PC-9 (cell line): ENCODE results near the gene IL4R. TPM values are rescaled to one million over a fixed set of nuclear protein-coding genes. Genes with fewer than 3 reads are reported as not detected.

Source experiments
- BruUV-seq: library from RNA; stranded (reverse); fragments of 400-500 nt; replicated peaks from 2 replicates; lab custom pipeline; 2021; lab: Mats Ljungman, UMichigan
- CTCF ChIA-PET: fragments of 300-600 bp; sonication (Branson Sonifier 250); formaldehyde crosslinking; loops from one replicate; lab custom pipeline; 2022; ENCODE audit warnings: antibody characterized with exemption; lab: Charles Lee
- POLR2A ChIA-PET: fragments of 300-600 bp; sonication (Branson Sonifier 250); formaldehyde crosslinking; loops from one replicate; lab custom pipeline; 2022; ENCODE audit warnings: antibody characterized with exemption; ENCODE audit not compliant: unreplicated experiment; lab: Charles Lee
- DNase-seq, 2 experiments: peaks; one replicate each; pipeline versions ENCODE4 v3.0.0 to v3.0.0-alpha.2; 2015 to 2022; ENCODE audit warnings: mixed read lengths in 1 of 2
- H2AFZ ChIP-seq: fragments of 200-600 bp; sonication (generic); 2 replicates; pipeline ENCODE4 v1.8.1; 2017; ENCODE audit warnings: antibody characterized with exemption
- H3F3A ChIP-seq: fragments of 200-600 bp; sonication (generic); 2 replicates; pipeline ENCODE4 v1.8.1; 2017; ENCODE audit warnings: antibody characterized with exemption, mild to moderate bottlenecking, low read depth; ENCODE audit not compliant: insufficient read depth
- H3K27ac ChIP-seq: fragments of 200-600 bp; sonication (generic); 2 replicates; pipeline ENCODE4 v1.6.1; 2016; ENCODE audit warnings: mixed run types
- H3K27me3 ChIP-seq: fragments of 200-600 bp; sonication (generic); 2 replicates; pipeline ENCODE4 v1.6.1; 2016; ENCODE audit warnings: low read depth, mixed run types; ENCODE audit not compliant: insufficient read depth
- H3K36me3 ChIP-seq: fragments of 200-600 bp; sonication (generic); 2 replicates; pipeline ENCODE4 v1.6.1; 2016; ENCODE audit warnings: low read depth, mixed run types
- H3K4me1 ChIP-seq: fragments of 200-600 bp; sonication (generic); replicated peaks from 2 replicates; pipeline ENCODE4 v1.6.1; 2016; ENCODE audit warnings: mixed run types; ENCODE audit not compliant: insufficient read depth
- H3K4me2 ChIP-seq: fragments of 200-600 bp; sonication (generic); 2 replicates; pipeline ENCODE4 v1.6.1; 2017; ENCODE audit warnings: mixed run types
- H3K4me3 ChIP-seq: fragments of 200-600 bp; sonication (generic); 2 replicates; pipeline ENCODE4 v1.6.1; 2016; ENCODE audit warnings: mixed run types
- H3K79me2 ChIP-seq: fragments of 200-600 bp; sonication (generic); 2 replicates; pipeline ENCODE4 v1.6.1; 2017; ENCODE audit warnings: low read depth, mixed run types
- H3K9me2 ChIP-seq: fragments of 200-600 bp; sonication (generic); 2 replicates; pipeline ENCODE4 v1.8.1; 2017; ENCODE audit warnings: mild to moderate bottlenecking; ENCODE audit not compliant: insufficient read depth
- H3K9me3 ChIP-seq: fragments of 200-600 bp; sonication (generic); 2 replicates; pipeline ENCODE4 v1.8.1; 2016; ENCODE audit warnings: low read depth; ENCODE audit not compliant: insufficient read depth
- H4K20me1 ChIP-seq: fragments of 200-600 bp; sonication (generic); 2 replicates; pipeline ENCODE4 v1.8.1; 2017; ENCODE audit not compliant: insufficient read depth
- EZH2 ChIP-seq: fragments of 200-600 bp; sonication (generic); IDR thresholded peaks from 2 replicates; pipeline ENCODE4 v1.8.0; 2017; ENCODE audit warnings: antibody characterized with exemption, low read depth
- intact Hi-C: fragments of 100-400 bp; cut with micrococcal nuclease; formaldehyde crosslinking; loops from one replicate; pipeline ENCODE4 v1.10.0; 2022; ENCODE audit not compliant: unreplicated experiment
- total RNA-seq: library from RNA; stranded (reverse); gene quantifications from 2 replicates; pipeline ENCODE4 v1.2.3, GENCODE V29; 2021
- TF ChIP-seq, protein P1 (sequence below): fragments of 200-600 bp; sonication (generic); conservative IDR thresholded peaks from 2 replicates; pipeline ENCODE4 v1.6.1; 2017; ENCODE audit warnings: mixed run types, antibody characterized with exemption, mild to moderate bottlenecking, moderate library complexity

IL4R gene
- total RNA-seq, 1 experiment from 2014 or later = 76.5 TPM

DNA sequence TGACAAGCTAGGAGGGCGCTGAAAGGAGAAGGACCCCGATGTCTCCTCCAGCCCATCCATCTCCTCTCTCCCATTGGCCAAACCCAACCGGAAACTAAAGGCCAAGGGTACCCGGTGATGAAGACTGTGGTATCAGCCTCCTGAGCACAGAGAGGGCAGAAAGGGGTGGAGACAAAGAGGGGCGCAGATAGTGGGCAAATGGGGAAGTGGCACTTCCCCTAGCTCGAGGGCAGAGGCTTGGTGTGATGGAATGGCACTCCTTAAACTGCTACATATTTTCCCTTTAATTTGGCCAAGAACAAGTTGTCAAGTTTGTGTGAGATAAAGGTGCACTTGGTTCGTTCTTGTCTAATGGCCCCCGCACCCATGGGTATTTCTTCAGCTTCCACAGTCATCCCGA is 27.8 kb downstream of the IL4R start:
- H2AFZ ChIP-seq = no peak overlapping the region
- H3K27me3 ChIP-seq = no peaks in the 10 kb centered on the region
- no TSS peak for BruUV-seq
- ChIA-PET CTCF (no interaction called here), POLR2A (interaction anchor here (0.6 kb wide), 1 partner anchor 26 kb away, joined by 6 read pairs; no protein-coding TSS in a partner anchor)
- H3K36me3 ChIP-seq = peaks cover 34% of the 10 kb centered on the region
- peaks cover 16% of the 10 kb centered on the region; the same call in 1 of the 2 replicates for H3K79me2 ChIP-seq
- no peaks in the 10 kb centered on the region for H3K4me1 ChIP-seq
- H3K27ac ChIP-seq = no peak overlapping the region
- intact Hi-C loops = no loop called here
- H4K20me1 ChIP-seq = no peaks in the 10 kb centered on the region; the same call in 1 of the 2 replicates
- no peak for DNase-seq
- H3F3A ChIP-seq = 0 out of 2 replicates have a peak, but pooled peaks cover 3% of the 10 kb centered on the region
- no peak for TF ChIP-seq EZH2
- TF ChIP-seq, protein P1, sequence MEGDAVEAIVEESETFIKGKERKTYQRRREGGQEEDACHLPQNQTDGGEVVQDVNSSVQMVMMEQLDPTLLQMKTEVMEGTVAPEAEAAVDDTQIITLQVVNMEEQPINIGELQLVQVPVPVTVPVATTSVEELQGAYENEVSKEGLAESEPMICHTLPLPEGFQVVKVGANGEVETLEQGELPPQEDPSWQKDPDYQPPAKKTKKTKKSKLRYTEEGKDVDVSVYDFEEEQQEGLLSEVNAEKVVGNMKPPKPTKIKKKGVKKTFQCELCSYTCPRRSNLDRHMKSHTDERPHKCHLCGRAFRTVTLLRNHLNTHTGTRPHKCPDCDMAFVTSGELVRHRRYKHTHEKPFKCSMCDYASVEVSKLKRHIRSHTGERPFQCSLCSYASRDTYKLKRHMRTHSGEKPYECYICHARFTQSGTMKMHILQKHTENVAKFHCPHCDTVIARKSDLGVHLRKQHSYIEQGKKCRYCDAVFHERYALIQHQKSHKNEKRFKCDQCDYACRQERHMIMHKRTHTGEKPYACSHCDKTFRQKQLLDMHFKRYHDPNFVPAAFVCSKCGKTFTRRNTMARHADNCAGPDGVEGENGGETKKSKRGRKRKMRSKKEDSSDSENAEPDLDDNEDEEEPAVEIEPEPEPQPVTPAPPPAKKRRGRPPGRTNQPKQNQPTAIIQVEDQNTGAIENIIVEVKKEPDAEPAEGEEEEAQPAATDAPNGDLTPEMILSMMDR = no peak
- no peak overlapping the region for H3K4me2 ChIP-seq
- H3K9me3 ChIP-seq = no peaks in the 10 kb centered on the region
- H3K9me2 ChIP-seq = no peaks in the 10 kb centered on the region
- H3K4me3 ChIP-seq = no peak overlapping the region

DNA sequence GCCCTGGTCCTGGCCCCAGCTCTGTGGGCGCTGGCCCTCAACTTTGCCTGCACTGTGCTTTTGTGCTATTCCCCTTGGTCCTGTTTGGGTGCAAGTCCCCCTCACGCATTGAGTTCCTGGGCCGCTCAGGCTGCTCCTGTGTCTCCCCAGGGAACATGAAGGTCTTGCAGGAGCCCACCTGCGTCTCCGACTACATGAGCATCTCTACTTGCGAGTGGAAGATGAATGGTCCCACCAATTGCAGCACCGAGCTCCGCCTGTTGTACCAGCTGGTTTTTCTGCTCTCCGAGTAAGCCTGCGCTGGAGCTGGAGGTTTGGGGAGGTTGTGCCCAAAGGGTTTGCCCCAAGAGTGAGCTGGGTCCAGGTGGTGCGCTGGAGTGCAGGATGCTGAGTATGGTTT is 28.2 kb downstream of the IL4R start:
- Histone ChIP-seq H3F3A (0 out of 2 replicates have a peak, but pooled peaks cover 3% of the 10 kb centered on the region), H4K20me1 (no peaks in the 10 kb centered on the region; the same call in 1 of the 2 replicates), H3K4me2 (no peak overlapping the region), H3K27ac (no peak overlapping the region), H3K79me2 (peaks cover 14% of the 10 kb centered on the region; the same call in 1 of the 2 replicates), H3K9me3 (no peaks in the 10 kb centered on the region), H3K4me3 (no peak overlapping the region), H3K36me3 (peaks cover 38% of the 10 kb centered on the region), H3K27me3 (no peaks in the 10 kb centered on the region), H3K4me1 (no peaks in the 10 kb centered on the region), H2AFZ (no peak overlapping the region), H3K9me2 (no peaks in the 10 kb centered on the region)
- ChIA-PET POLR2A (interaction anchor here (0.6 kb wide), 1 partner anchor 26 kb away, joined by 6 read pairs; no protein-coding TSS in a partner anchor), CTCF (no interaction called here)
- intact Hi-C loops = no loop called here
- no peak for DNase-seq
- TF ChIP-seq EZH2 = no peak
- TF ChIP-seq, protein P1 = no peak
- BruUV-seq = no TSS peak

DNA sequence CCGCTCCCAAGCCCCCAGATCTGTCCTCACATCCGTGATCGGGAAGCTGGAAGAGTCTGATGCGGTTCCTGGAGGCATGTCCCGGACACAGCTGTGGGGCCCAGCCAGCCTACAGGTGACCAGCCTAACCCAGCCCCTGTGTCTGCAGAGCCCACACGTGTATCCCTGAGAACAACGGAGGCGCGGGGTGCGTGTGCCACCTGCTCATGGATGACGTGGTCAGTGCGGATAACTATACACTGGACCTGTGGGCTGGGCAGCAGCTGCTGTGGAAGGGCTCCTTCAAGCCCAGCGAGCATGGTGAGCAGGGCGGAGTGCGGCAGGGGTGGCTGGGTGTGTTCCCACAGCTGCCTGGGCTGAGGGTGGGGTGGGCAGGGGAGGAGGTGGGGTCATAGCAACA is 30.9 kb downstream of the IL4R start:
- H3K4me2 ChIP-seq = no peak overlapping the region
- intact Hi-C loops = no loop called here
- no peak for TF ChIP-seq EZH2
- TF ChIP-seq, protein P1 = no peak
- POLR2A ChIA-PET = no interaction called here
- H3K4me1 ChIP-seq = no peaks in the 10 kb centered on the region
- no peaks in the 10 kb centered on the region for H3K27me3 ChIP-seq
- H4K20me1 ChIP-seq = no peaks in the 10 kb centered on the region; the same call in 1 of the 2 replicates
- H3K36me3 ChIP-seq = peaks cover 51% of the 10 kb centered on the region
- H3K27ac ChIP-seq = no peak overlapping the region
- CTCF ChIA-PET = no interaction called here
- no peak overlapping the region for H2AFZ ChIP-seq
- H3K9me3 ChIP-seq = no peaks in the 10 kb centered on the region
- H3F3A ChIP-seq = 0 out of 2 replicates have a peak, but pooled peaks cover 3% of the 10 kb centered on the region
- H3K9me2 ChIP-seq = no peaks in the 10 kb centered on the region
- H3K4me3 ChIP-seq = no peak overlapping the region
- no TSS peak for BruUV-seq
- DNase-seq = no peak
- no peaks in the 10 kb centered on the region for H3K79me2 ChIP-seq
